T-helper 1 cell (primary cell): Measurements from ENCODE around the gene ZNF45.
"Not testable (repeated sequence)": the region's sequence is repeated elsewhere in the genome, so short reads cannot be mapped to it uniquely, and the experiment has no call there.

Source experiments
- DNase-seq, 5 donors: peaks; one replicate each; pipeline ENCODE4 v3.0.0-alpha.2; 2012 to 2020
- total RNA-seq, 4 donors: gene quantifications; one replicate each; lab custom pipeline; 2026; lab: John Stamatoyannopoulos, UW

ZNF45 gene
- 12.4 to 28.6 (median 20.3) reads per million in 4 donors for total RNA-seq

- peak; percentile 65 to 89 (median 79) for DNase-seq
Measured at GRCh38 chr19:43934985-43935708, at the start of gene ZNF45. ZNF45 (minus strand) TSS chr19:43935282; CDS start chr19:43922185, 13,097 bp downstream.

- no peak for DNase-seq
Measured at GRCh38 chr19:43984687-43985000, 49.6 kb upstream of the ZNF45 start.

- peak; percentile 37 to 76 (median 56) for DNase-seq
Measured at GRCh38 chr19:43983912-43984686, 49.0 kb upstream of the ZNF45 start, which contains the start of gene ZNF155. ZNF155 (plus strand) TSS chr19:43984188; CDS start chr19:43988544, 4,356 bp downstream.

GRCh38 chr19:43983544-43983911, 48.4 kb upstream of the ZNF45 start:
- DNase-seq = no peak

GRCh38 chr19:43976732-43977131, 41.6 kb upstream of the ZNF45 start:
- no peak for DNase-seq

GRCh38 chr19:43966079-43966694, 31.1 kb upstream of the ZNF45 start:
- DNase-seq = no peak

- DNase-seq = no peak
Measured at GRCh38 chr19:43960411-43960810, 25.3 kb upstream of the ZNF45 start.

GRCh38 chr19:43957891-43958290, 22.8 kb upstream of the ZNF45 start:
- no peak for DNase-seq

GRCh38 chr19:43956827-43957226, 21.7 kb upstream of the ZNF45 start:
- DNase-seq = no peak

- peak; percentile 13 to 81 (median 30) for DNase-seq
Measured at GRCh38 chr19:43950834-43951645, 16.0 kb upstream of the ZNF45 start, which contains the start of gene ZNF221. ZNF221 (plus strand) TSS chr19:43951228; CDS start chr19:43962727, 11,499 bp downstream.

GRCh38 chr19:43949803-43950202, 14.7 kb upstream of the ZNF45 start:
- DNase-seq = not testable (repeated sequence)

GRCh38 chr19:43947412-43947811, 12.3 kb upstream of the ZNF45 start:
- DNase-seq = not testable (repeated sequence)

- DNase-seq = no peak
Measured at GRCh38 chr19:43941209-43941608, 6.1 kb upstream of the ZNF45 start.

- no peak for DNase-seq
Measured at GRCh38 chr19:43940719-43941118, 5.6 kb upstream of the ZNF45 start.

- no peak for DNase-seq
Measured at GRCh38 chr19:43939557-43940260, 4.6 kb upstream of the ZNF45 start.

GRCh38 chr19:43936188-43936587, 1.1 kb upstream of the ZNF45 start:
- no peak for DNase-seq

GRCh38 chr19:43934055-43934984, 762 bp downstream of the ZNF45 start:
- no peak for DNase-seq

GRCh38 chr19:43928820-43929219, 6.3 kb downstream of the ZNF45 start:
- DNase-seq = no peak

GRCh38 chr19:43923875-43924274, 11.2 kb downstream of the ZNF45 start:
- DNase-seq = no peak

GRCh38 chr19:43914051-43914450, 21.0 kb downstream of the ZNF45 start:
- DNase-seq = no peak

- DNase-seq = no peak
Measured at GRCh38 chr19:43913383-43913782, 21.7 kb downstream of the ZNF45 start.
